Esophagus muscularis mucosa (tissue), 4 donors: ENCODE data around the gene CLBA1. TPM values are rescaled to one million over a fixed set of nuclear protein-coding genes. Genes with fewer than 3 reads are reported as not detected.
"Not testable (repeated sequence)": the region's sequence is repeated elsewhere in the genome, so short reads cannot be mapped to it uniquely, and the experiment has no call there.

Experiments used
- DNase-seq: peaks from one replicate; pipeline ENCODE4 v3.0.0-alpha.2; 2017; ENCODE audit errors: extremely low spot score
- H3K27ac ChIP-seq, 4 donors: fragments of 200-600 bp; sonication (generic); replicated peaks in 1 of 4; 1 replicate in 3 of 4; 2 replicates in 1 of 4; pipeline ENCODE4 v1.5.1; 2016 to 2019; ENCODE audit warnings: mild to moderate bottlenecking in 1 of 4
- H3K27me3 ChIP-seq, 4 donors: fragments of 200-600 bp; sonication (generic); one replicate each; pipeline versions ENCODE4 v1.5.1 to v1.6.0; 2016 to 2019
- H3K36me3 ChIP-seq, 4 donors: fragments of 200-600 bp; sonication (generic); one replicate each; pipeline ENCODE4 v1.5.1; 2016 to 2019
- H3K4me1 ChIP-seq, 4 donors: fragments of 200-600 bp; sonication (generic); one replicate each; pipeline ENCODE4 v1.5.1; 2016 to 2019
- H3K4me3 ChIP-seq, 4 donors: fragments of 200-600 bp; sonication (generic); 1 replicate in 2 of 4; 2 replicates in 2 of 4; pipeline ENCODE4 v1.5.1; 2016 to 2019; ENCODE audit warnings: mild to moderate bottlenecking in 4 of 4, moderate library complexity in 1 of 4
- H3K9me3 ChIP-seq, 4 donors: fragments of 200-600 bp; sonication (generic); 1 replicate in 3 of 4; 2 replicates in 1 of 4; pipeline ENCODE4 v1.5.1; 2016 to 2019
- EP300 ChIP-seq: sonication (generic); formaldehyde crosslinking; IDR thresholded peaks from one replicate; pipeline ENCODE4 v1.6.1; 2017; ENCODE audit warnings: antibody characterized with exemption
- POLR2A ChIP-seq: fragments of 450-650 bp; IDR thresholded peaks from one replicate; pipeline ENCODE4 v1.6.1; 2017; ENCODE audit warnings: antibody characterized with exemption, moderate library complexity, mild to moderate bottlenecking, low read depth
- POLR2AphosphoS5 ChIP-seq, 2 donors: sonication (generic); formaldehyde crosslinking; IDR thresholded peaks; one replicate each; pipeline ENCODE4 v1.6.1; 2017; ENCODE audit warnings: antibody characterized with exemption in 2 of 2
- WGBS: methylation state at CpG from one replicate; pipeline ENCODE4 v1.1.5; 2018; 5-methylcytosine and 5-hydroxymethylcytosine counted together
- intact Hi-C: fragments of 100-400 bp; cut with DNase I; formaldehyde crosslinking; loops from one replicate; pipeline ENCODE4 v1.15.1; 2023
- total RNA-seq, 4 donors: library from RNA; depleted of rRNA; stranded (reverse); fragments of >200 nt; gene quantifications; one replicate each; pipeline versions ENCODE4 v1.1.0 to v1.2.1, GENCODE V29; 2016
- TF ChIP-seq, protein P1 (sequence below), 3 experiments: fragments of 200-600 bp in 2 of 3; fragments of 450-650 bp in 1 of 3; sonication (generic) in 2 of 3; IDR thresholded peaks; one replicate each; pipeline ENCODE4 v1.5.1; 2017 to 2019; ENCODE audit warnings: antibody characterized with exemption in 3 of 3, mild to moderate bottlenecking in 2 of 3, moderate library complexity in 1 of 3

Gene CLBA1
- total RNA-seq, 4 donors from 2014 or later = 3.7 to 9.8 (median 6.7) TPM

DNA sequence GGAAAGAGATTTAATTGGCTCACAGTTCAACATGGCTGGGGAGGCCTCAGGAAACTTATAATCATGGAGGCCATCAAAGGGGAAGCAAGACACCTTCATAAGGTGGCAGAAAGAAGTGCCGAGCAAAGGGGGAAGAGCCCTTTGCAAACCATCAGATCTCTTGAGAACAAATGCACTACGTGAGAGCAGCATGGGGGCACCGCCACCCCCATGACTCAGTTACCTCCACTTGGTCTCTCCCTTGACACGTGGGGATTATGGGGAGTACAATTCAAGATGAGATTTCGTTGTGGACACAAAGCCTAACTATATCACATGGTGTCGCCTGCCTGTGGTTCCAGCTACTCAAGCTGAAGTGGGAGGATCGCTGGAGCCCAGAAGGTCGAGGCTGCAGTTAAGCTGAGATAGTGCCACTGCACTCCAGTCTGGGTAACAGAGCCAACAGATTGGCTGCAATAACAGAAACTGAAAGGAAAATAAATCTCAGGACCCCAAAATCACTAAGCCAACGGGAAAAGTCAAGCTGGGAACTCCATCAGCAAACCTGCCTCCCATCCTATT is 45.3 kb downstream of the CLBA1 start:
- intact Hi-C loops = no loop called here
- 92% methylated on average over 9 of the region's 9 CpGs for WGBS
- no peaks in the 10 kb centered on the region for H3K36me3 ChIP-seq
- no peak for TF ChIP-seq POLR2AphosphoS5 (IDR thresholded peaks at IDR 0.05)
- no peak for TF ChIP-seq EP300
- TF ChIP-seq, protein P1, sequence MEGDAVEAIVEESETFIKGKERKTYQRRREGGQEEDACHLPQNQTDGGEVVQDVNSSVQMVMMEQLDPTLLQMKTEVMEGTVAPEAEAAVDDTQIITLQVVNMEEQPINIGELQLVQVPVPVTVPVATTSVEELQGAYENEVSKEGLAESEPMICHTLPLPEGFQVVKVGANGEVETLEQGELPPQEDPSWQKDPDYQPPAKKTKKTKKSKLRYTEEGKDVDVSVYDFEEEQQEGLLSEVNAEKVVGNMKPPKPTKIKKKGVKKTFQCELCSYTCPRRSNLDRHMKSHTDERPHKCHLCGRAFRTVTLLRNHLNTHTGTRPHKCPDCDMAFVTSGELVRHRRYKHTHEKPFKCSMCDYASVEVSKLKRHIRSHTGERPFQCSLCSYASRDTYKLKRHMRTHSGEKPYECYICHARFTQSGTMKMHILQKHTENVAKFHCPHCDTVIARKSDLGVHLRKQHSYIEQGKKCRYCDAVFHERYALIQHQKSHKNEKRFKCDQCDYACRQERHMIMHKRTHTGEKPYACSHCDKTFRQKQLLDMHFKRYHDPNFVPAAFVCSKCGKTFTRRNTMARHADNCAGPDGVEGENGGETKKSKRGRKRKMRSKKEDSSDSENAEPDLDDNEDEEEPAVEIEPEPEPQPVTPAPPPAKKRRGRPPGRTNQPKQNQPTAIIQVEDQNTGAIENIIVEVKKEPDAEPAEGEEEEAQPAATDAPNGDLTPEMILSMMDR (IDR thresholded peaks at IDR 0.05) = no peak
- no peak for TF ChIP-seq POLR2A
- H3K9me3 ChIP-seq = no peaks in the 10 kb centered on the region
- no peak for DNase-seq
- H3K27me3 ChIP-seq = peaks cover 0 to 26% (median 0%) of the 10 kb centered on the region in 4 donors
- H3K4me3 ChIP-seq = no peak overlapping the region
- no peaks in the 10 kb centered on the region for H3K4me1 ChIP-seq
- no peak overlapping the region for H3K27ac ChIP-seq

DNA sequence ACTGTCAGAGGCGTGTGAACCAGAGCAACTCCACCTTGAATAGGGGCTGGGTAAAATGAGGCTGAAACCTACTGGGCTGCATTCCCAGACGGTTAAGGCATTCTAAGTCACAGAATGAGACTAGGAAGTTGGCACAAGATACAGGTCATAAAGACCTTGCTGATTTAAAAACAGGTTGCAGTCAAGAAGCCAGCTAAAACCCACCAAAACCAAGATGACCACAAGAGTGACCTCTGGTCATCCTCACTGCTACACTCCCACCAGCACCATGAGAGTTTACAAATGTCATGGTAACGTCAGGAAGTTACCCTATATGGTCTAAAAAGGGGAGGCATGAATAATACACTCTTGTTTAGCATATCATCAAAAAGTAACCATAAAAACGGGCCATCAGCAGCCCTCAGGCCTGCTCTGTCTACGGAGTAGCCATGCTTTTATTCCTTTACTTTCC is 46.9 kb downstream of the CLBA1 start:
- H3K4me3 ChIP-seq = peak overlapping the region in 1 of 4 donors; percentile 41

DNA sequence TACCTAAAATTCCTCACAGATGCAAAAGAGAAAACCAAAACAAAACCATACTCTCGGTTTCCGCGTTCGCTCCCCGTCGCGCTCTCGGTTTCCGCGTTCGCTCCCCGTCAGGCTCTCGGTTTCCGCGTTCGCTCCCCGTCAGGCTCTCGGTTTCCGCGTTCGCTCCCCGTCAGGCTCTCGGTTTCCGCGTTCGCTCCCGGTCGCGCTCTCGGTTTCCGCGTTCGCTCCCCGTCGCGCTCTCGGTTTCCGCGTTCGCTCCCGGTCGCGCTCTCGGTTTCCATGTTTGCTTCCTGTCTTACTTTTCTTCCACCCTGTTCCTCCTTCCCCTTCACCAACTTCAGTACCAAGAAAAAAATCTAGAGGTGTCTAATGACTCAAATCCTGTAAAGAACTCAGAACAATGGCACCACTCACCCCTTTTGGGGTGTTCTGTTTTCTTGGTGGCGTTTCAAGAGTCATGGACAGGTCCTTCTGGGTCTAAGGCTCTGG is 47.9 kb downstream of the CLBA1 start:
- intact Hi-C loops, H3K36me3 ChIP-seq, H3K9me3 ChIP-seq, H3K4me1 ChIP-seq, H3K27ac ChIP-seq, DNase-seq: not testable (repeated sequence)
- Histone ChIP-seq H3K27me3 (peaks cover 0 to 26% (median 0%) of the 10 kb centered on the region in 4 donors), H3K4me3 (peak overlapping the region; percentile 37 to 55 (median 44))
- WGBS = 11% methylated on average over 43 of the region's 45 CpGs

More for the DNA sequence above, 46.9 kb downstream of the CLBA1 start:
- H3K27ac ChIP-seq, H3K36me3 ChIP-seq, H3K9me3 ChIP-seq, H3K4me1 ChIP-seq, DNase-seq, intact Hi-C loops: not testable (repeated sequence)
- WGBS = 95% methylated on average over 5 of the region's 5 CpGs
- H3K27me3 ChIP-seq = peaks cover 0 to 26% (median 0%) of the 10 kb centered on the region in 4 donors

DNA sequence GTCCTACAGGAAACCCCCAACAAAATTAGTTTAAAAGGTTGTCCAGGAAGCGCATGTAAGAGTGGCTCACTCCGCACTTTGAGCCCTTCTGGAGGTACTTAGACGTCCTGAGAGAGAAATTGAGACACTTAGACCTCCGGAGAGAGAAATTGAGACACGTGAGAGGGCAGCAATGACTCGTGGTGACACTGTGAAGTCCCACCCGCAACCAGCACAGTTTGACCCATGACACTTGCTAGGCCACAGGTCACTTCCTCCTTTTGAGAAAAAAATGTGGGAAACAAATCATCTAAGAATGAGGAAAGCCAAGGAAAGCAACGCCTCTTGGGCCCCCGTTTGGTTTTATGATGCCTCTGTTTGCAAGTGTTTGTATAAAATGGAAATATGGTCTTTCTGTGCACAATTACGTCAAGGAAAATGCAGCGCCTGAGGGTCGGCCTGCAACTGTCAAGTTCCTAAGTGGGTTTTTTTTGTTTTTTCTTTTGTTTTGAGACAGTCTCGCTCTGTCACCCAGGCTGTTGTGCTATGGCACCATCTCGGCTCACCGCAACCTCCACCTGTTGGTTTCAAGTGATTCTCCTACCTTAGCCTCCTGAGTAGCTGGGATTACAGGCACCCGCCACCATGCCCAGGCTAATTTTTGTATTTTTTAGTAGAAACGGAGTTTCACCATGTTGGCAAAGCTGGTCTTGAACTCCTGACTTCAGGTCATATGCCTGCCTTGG is 48.9 kb downstream of the CLBA1 start:
- DNase-seq = no peak
- Histone ChIP-seq H3K27ac (no peak overlapping the region), H3K27me3 (peaks cover 0 to 26% (median 0%) of the 10 kb centered on the region in 4 donors), H3K36me3 (no peaks in the 10 kb centered on the region), H3K4me3 (no peak overlapping the region), H3K9me3 (no peaks in the 10 kb centered on the region), H3K4me1 (peaks cover 0 to 9% (median 0%) of the 10 kb centered on the region in 4 donors)
- WGBS = 77% methylated on average over 17 of the region's 17 CpGs
- intact Hi-C loops = no loop called here
- TF ChIP-seq POLR2AphosphoS5 (IDR thresholded peaks at IDR 0.05) (no peak), EP300 (no peak), POLR2A (no peak)
- TF ChIP-seq, protein P1 (IDR thresholded peaks at IDR 0.05) = no peak

DNA sequence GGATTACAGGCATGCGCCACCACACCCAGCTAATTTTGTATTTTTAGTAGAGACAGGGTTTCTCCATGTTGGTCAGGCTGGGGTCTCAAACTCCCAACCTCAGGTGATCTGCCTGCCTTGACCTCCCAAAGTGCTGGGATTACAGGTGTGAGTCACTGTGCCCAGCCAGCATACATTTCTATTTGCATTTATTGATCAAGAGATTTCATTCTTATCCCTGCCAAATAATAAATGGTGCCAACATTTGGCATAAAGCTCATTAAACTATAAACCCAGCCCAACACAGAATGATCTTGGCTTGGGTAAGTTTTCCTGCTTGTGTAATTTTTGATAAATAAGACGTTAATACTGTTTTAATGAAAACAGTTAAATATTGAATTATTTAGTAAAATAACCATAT is 50.0 kb downstream of the CLBA1 start:
- intact Hi-C loops, H3K4me1 ChIP-seq, H3K9me3 ChIP-seq, DNase-seq, H3K27ac ChIP-seq, H3K36me3 ChIP-seq, H3K4me3 ChIP-seq: not testable (repeated sequence)
- peaks cover 0 to 21% (median 0%) of the 10 kb centered on the region in 4 donors for H3K27me3 ChIP-seq
- 99% methylated on average over 2 of the region's 2 CpGs for WGBS

DNA sequence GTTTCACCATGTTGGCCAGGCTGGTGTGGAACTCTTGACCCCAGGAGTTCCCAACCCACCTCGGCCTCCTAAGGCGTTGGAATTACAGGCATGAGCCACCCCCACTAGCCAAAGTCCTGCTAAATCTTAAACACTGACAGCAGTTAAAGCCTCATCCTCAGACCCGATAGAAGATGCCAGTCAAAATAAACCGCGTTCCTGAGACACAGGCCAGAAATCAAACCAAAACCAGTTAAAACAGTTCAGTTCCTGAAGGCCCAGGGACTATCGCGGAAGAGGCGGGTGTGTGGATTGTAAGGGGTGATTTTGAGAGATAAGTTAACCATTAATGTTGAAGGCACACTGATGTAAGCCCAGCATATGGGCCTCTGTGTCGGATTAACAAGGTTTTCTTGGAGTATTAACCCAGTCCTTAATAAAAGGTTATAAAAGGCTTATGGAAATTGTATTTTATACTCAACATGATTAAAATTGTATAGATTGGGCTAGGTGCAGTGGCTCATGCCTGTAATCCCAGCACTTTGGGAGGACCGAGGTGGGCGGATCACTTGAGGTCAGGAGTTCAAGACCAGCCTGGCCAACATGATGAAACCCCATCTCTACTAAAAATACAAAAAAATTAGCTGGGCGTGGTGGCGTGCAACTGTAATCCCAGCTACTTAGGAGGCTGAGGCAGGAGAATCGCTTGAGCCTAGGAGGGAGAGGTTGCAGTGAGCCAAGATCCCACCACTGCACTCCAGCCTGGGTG is 54.0 kb downstream of the CLBA1 start:
- Histone ChIP-seq H3K36me3 (no peaks in the 10 kb centered on the region), H3K27ac (no peak overlapping the region), H3K27me3 (peaks cover 0 to 4% (median 0%) of the 10 kb centered on the region in 4 donors), H3K4me3 (no peak overlapping the region), H3K9me3 (no peaks in the 10 kb centered on the region), H3K4me1 (peaks cover 0 to 9% (median 0%) of the 10 kb centered on the region in 4 donors)
- TF ChIP-seq POLR2A (no peak), POLR2AphosphoS5 (IDR thresholded peaks at IDR 0.05) (no peak), EP300 (no peak)
- TF ChIP-seq, protein P1 (IDR thresholded peaks at IDR 0.05) = no peak
- DNase-seq = no peak
- intact Hi-C loops = loop anchor here (2.0 kb wide), 1 partner anchor 37 kb away; no protein-coding TSS in a partner anchor
- WGBS = 78% methylated on average over 14 of the region's 14 CpGs
